Endothelial cell of umbilical vein (primary cell): ENCODE results near the gene MBOAT2. TPM values are rescaled to one million over a fixed set of nuclear protein-coding genes. Genes with fewer than 3 reads are reported as not detected.

Experiments used
- BruUV-seq: library from RNA; stranded (reverse); fragments of 400-500 nt; replicated peaks from 2 replicates; lab custom pipeline; 2021; lab: Mats Ljungman, UMichigan
- CTCF ChIA-PET: fragments of 300-600, 350-600 bp; sonication (Branson Sonifier 250); formaldehyde crosslinking; loops from one replicate; lab custom pipeline; 2021; ENCODE audit warnings: antibody characterized with exemption, inconsistent platforms; lab: Charles Lee
- POLR2A ChIA-PET: fragments of 300-600, 350-600 bp; sonication (Branson Sonifier 250); formaldehyde crosslinking; loops from one replicate; lab custom pipeline; 2021; ENCODE audit warnings: antibody characterized with exemption, inconsistent platforms; lab: Charles Lee
- DNase-seq: peaks from one replicate; pipeline ENCODE4 v3.0.0-alpha.2; 2011; ENCODE audit warnings: low read depth, low spot score
- FAIRE-seq: peaks from 2 replicates; lab custom pipeline; 2011; peaks lifted over from hg19 to GRCh38; lab: Jason Lieb, UNC
- H2AFZ ChIP-seq: 2 replicates; pipeline ENCODE4 v1.6.0; 2012; ENCODE audit warnings: low read depth, low read length, control low read depth, inconsistent platforms
- H3K27ac ChIP-seq: 2 replicates; pipeline ENCODE4 v1.5.1; 2011; ENCODE audit warnings: low read depth, mild to moderate bottlenecking, control low read depth, low read length, moderate library complexity; ENCODE audit not compliant: insufficient read depth
- H3K27me3 ChIP-seq, 2 experiments: 2 replicates each; pipeline versions ENCODE4 v1.6.0 to v1.6.1; 2011; ENCODE audit warnings: low read length in 2 of 2, mixed read lengths in 1 of 2; ENCODE audit not compliant: control insufficient read depth in 2 of 2, insufficient read depth in 2 of 2
- H3K36me3 ChIP-seq, 2 experiments: 2 replicates in 1 of 2; 3 replicates in 1 of 2; pipeline ENCODE4 v1.5.1; 2011; ENCODE audit warnings: low read length in 2 of 2, mild to moderate bottlenecking in 1 of 2, moderate library complexity in 1 of 2; ENCODE audit not compliant: control insufficient read depth in 2 of 2, insufficient read depth in 2 of 2; ENCODE audit errors: extremely low read depth in 1 of 2
- H3K4me1 ChIP-seq: 3 replicates; pipeline ENCODE4 v1.5.1; 2011; ENCODE audit warnings: mild to moderate bottlenecking, low read length; ENCODE audit not compliant: control insufficient read depth, insufficient read depth; ENCODE audit errors: extremely low read depth
- H3K4me2 ChIP-seq: 2 replicates; pipeline ENCODE4 v1.6.1; 2011; ENCODE audit warnings: low read length, control low read depth, mixed read lengths; ENCODE audit not compliant: insufficient read depth
- H3K4me3 ChIP-seq, 3 experiments: fragments of 200-600 bp in 1 of 3; sonication (generic), shearing (Covaris generic) in 1 of 3; replicated peaks in 1 of 3; 2 replicates each; pipeline ENCODE4 v1.5.1; 2011 to 2016; ENCODE audit warnings: control low read depth in 3 of 3, low read length in 3 of 3, mild to moderate bottlenecking in 2 of 3, inconsistent platforms in 1 of 3, low read depth in 1 of 3, moderate library complexity in 1 of 3; ENCODE audit not compliant: insufficient read depth in 1 of 3
- H3K79me2 ChIP-seq: 2 replicates; pipeline ENCODE4 v1.6.0; 2012; ENCODE audit warnings: low read length, inconsistent platforms; ENCODE audit not compliant: control insufficient read depth, insufficient read depth
- H3K9ac ChIP-seq: replicated peaks from 2 replicates; pipeline ENCODE3; 2011; ENCODE audit warnings: low read length, control low read depth; ENCODE audit not compliant: insufficient read depth; ENCODE audit errors: extremely low read depth
- H3K9me1 ChIP-seq: replicated peaks from 3 replicates; pipeline ENCODE4 v1.6.0; 2011; ENCODE audit warnings: mild to moderate bottlenecking, low read length; ENCODE audit not compliant: control insufficient read depth, insufficient read depth; ENCODE audit errors: extremely low read depth
- H3K9me3 ChIP-seq: replicated peaks from 2 replicates; pipeline ENCODE4 v1.5.1; 2012; ENCODE audit warnings: low read length, inconsistent platforms; ENCODE audit not compliant: control insufficient read depth, insufficient read depth
- H4K20me1 ChIP-seq: replicated peaks from 2 replicates; pipeline ENCODE3; 2011; ENCODE audit warnings: mild to moderate bottlenecking, low read length; ENCODE audit not compliant: control insufficient read depth, insufficient read depth; ENCODE audit errors: extremely low read depth
- CTCF ChIP-seq, 2 donors: IDR thresholded peaks; 1 replicate in 1 of 2; 2 replicates in 1 of 2; pipeline ENCODE4 v1.5.1; 2011; ENCODE audit warnings: low read length in 2 of 2, mild to moderate bottlenecking in 2 of 2, moderate library complexity in 2 of 2, control low read depth in 1 of 2, inconsistent platforms in 1 of 2, low read depth in 1 of 2; ENCODE audit not compliant: insufficient read depth in 1 of 2; ENCODE audit errors: extremely low read depth in 1 of 2
- EZH2 ChIP-seq: IDR thresholded peaks from 2 replicates; pipeline ENCODE4 v1.6.1; 2012; ENCODE audit warnings: borderline replicate concordance, low read depth, mild to moderate bottlenecking, moderate library complexity, low read length, inconsistent platforms; ENCODE audit not compliant: severe bottlenecking
- FOS ChIP-seq: IDR thresholded peaks from 2 replicates; pipeline ENCODE4 v1.6.1; 2011; ENCODE audit warnings: mild to moderate bottlenecking, low read length, moderate library complexity, borderline replicate concordance; ENCODE audit not compliant: insufficient read depth
- GATA2 ChIP-seq: IDR thresholded peaks from 2 replicates; pipeline ENCODE4 v1.7.0; 2011; ENCODE audit warnings: low read depth, mild to moderate bottlenecking, moderate library complexity, mixed read lengths, low read length; ENCODE audit not compliant: insufficient read length, insufficient read depth
- JUN ChIP-seq: IDR thresholded peaks from 2 replicates; pipeline ENCODE4 v1.6.1; 2011; ENCODE audit warnings: borderline replicate concordance, low read depth; ENCODE audit not compliant: insufficient read length, insufficient read depth
- MAX ChIP-seq: IDR thresholded peaks from 2 replicates; pipeline ENCODE4 v1.6.1; 2011; ENCODE audit not compliant: insufficient read depth, insufficient read length
- MYC ChIP-seq: IDR thresholded peaks from one replicate; pipeline ENCODE4 v1.6.1; 2011; ENCODE audit warnings: mild to moderate bottlenecking, low read depth, low read length
- POLR2A ChIP-seq: IDR thresholded peaks from 2 replicates; pipeline ENCODE4 v1.6.1; 2012; ENCODE audit warnings: low read depth, mild to moderate bottlenecking, control low read depth, low read length
- POLR2AphosphoS5 ChIP-seq: IDR thresholded peaks from 2 replicates; pipeline ENCODE4 v1.6.1; 2012; ENCODE audit warnings: low read depth, mild to moderate bottlenecking, control low read depth, low read length, moderate library complexity; ENCODE audit not compliant: insufficient read depth
- dilution Hi-C: fragments of 300-500 bp; cut with MboI; formaldehyde crosslinking; loops from one replicate; pipeline ENCODE4 v1.15.0; 2019; ENCODE audit warnings: low sequenced_read_pairs; ENCODE audit not compliant: extremely low pct_ligation_motif_present
- intact Hi-C: fragments of 100-400 bp; cut with micrococcal nuclease; formaldehyde crosslinking; loops from one replicate; pipeline ENCODE4 v1.10.0; 2022
- polyA plus RNA-seq, 4 experiments: library from polyadenylated mRNA; depleted of rRNA in 3 of 4; stranded (reverse) in 3 of 4; unstranded in 1 of 4; fragments of >200 nt; gene quantifications; 2 replicates each; pipeline versions ENCODE4 v1.2.1 to v1.2.3, GENCODE V29; 2011 to 2012; ENCODE audit warnings: missing spikeins in 1 of 4
- total RNA-seq: library from RNA; stranded (reverse); gene quantifications from 2 replicates; pipeline ENCODE4 v1.2.3, GENCODE V29; 2021

Gene MBOAT2
- total and polyA plus RNA-seq, 2 donors (not counting 3 experiments of a cell fraction or from before 2014, with no cell fraction given) = 10.9 to 22.1 TPM

GRCh38 chr2:8857709-8858108 lies 145.8 kb downstream of the MBOAT2 start:
- Histone ChIP-seq H3K4me2 (no peak overlapping the region), H3K9me1 (no peaks in the 10 kb centered on the region), H4K20me1 (no peaks in the 10 kb centered on the region), H3K4me3 (no peak overlapping the region), H3K79me2 (no peaks in the 10 kb centered on the region), H2AFZ (no peak overlapping the region), H3K4me1 (no peaks in the 10 kb centered on the region), H3K9me3 (no peaks in the 10 kb centered on the region), H3K9ac (no peak overlapping the region), H3K36me3 (no peaks in the 10 kb centered on the region), H3K27ac (no peak overlapping the region), H3K27me3 (no peaks in the 10 kb centered on the region)
- intact Hi-C loops (no loop called here), dilution Hi-C loops (no loop called here)
- POLR2A ChIA-PET = no interaction called here
- no TSS peak for BruUV-seq
- CTCF ChIA-PET = interaction anchor here (1.6 kb wide), 1 partner anchor 16 kb away, joined by 3 read pairs; no protein-coding TSS in a partner anchor
- TF ChIP-seq POLR2A (no peak), POLR2AphosphoS5 (no peak), MAX (no peak), GATA2 (no peak), FOS (no peak), EZH2 (no peak), JUN (no peak), MYC (no peak), CTCF (IDR thresholded peaks at IDR 0.05; ENCODE audit: extremely low read depth in 1 of 2, insufficient read depth in 1 of 2, low read depth in 1 of 2, low read length in 2 of 2) (no peak)
- FAIRE-seq = no peak
- DNase-seq = no peak
